Trophoblast cell (in vitro differentiated cells and primary cell): ENCODE data around the gene PRR23E.
A peak's percentile ranks its signal among the peaks of the same experiment; 100 is the strongest.

ENCODE experiments used
- DNase-seq, 2 donors: peaks; one replicate each; pipeline ENCODE4 v3.0.0-alpha.2; 2016
- H2AFZ ChIP-seq: 2 replicates; pipeline ENCODE4 v1.6.1; 2013; ENCODE audit warnings: low read length, moderate library complexity, mild to moderate bottlenecking; ENCODE audit not compliant: insufficient read depth, poor library complexity
- H2AK5ac ChIP-seq: 2 replicates; pipeline ENCODE4 v1.6.1; 2013; ENCODE audit warnings: mild to moderate bottlenecking, low read length
- H2BK120ac ChIP-seq: 2 replicates; pipeline ENCODE4 v1.6.1; 2013; ENCODE audit warnings: low read length, mild to moderate bottlenecking, moderate library complexity; ENCODE audit not compliant: insufficient read depth, poor library complexity
- H2BK12ac ChIP-seq: 2 replicates; pipeline ENCODE4 v1.6.1; 2013; ENCODE audit warnings: mild to moderate bottlenecking, low read length, moderate library complexity
- H2BK5ac ChIP-seq: 2 replicates; pipeline ENCODE4 v1.6.1; 2013; ENCODE audit warnings: low read length, low read depth, moderate library complexity, mild to moderate bottlenecking; ENCODE audit not compliant: poor library complexity
- H3K14ac ChIP-seq: 2 replicates; pipeline ENCODE4 v1.6.1; 2013; ENCODE audit warnings: mild to moderate bottlenecking, low read length
- H3K18ac ChIP-seq: 2 replicates; pipeline ENCODE4 v1.6.1; 2013; ENCODE audit warnings: mild to moderate bottlenecking, low read length
- H3K23ac ChIP-seq: 2 replicates; pipeline ENCODE4 v1.6.1; 2013; ENCODE audit warnings: low read length
- H3K27ac ChIP-seq: 2 replicates; pipeline ENCODE4 v1.5.1; 2013; ENCODE audit warnings: low read depth, mild to moderate bottlenecking, inconsistent platforms, low read length, moderate library complexity
- H3K27me3 ChIP-seq: 2 replicates; pipeline ENCODE4 v1.6.1; 2013; ENCODE audit warnings: inconsistent platforms, mild to moderate bottlenecking, low read length, moderate library complexity; ENCODE audit not compliant: insufficient read depth
- H3K36me3 ChIP-seq, 2 experiments: 1 replicate in 1 of 2; 2 replicates in 1 of 2; pipeline ENCODE4 v1.6.1; 2013; ENCODE audit warnings: low read length in 2 of 2, mild to moderate bottlenecking in 2 of 2, moderate library complexity in 1 of 2; ENCODE audit not compliant: insufficient read depth in 2 of 2, control insufficient read depth in 1 of 2
- H3K4ac ChIP-seq: 2 replicates; pipeline ENCODE4 v1.6.1; 2013; ENCODE audit warnings: low read depth, mild to moderate bottlenecking, low read length, moderate library complexity
- H3K4me1 ChIP-seq, 2 experiments: 1 replicate in 1 of 2; 2 replicates in 1 of 2; pipeline ENCODE4 v1.6.1; 2013; ENCODE audit warnings: low read length in 2 of 2, mild to moderate bottlenecking in 2 of 2, moderate library complexity in 1 of 2; ENCODE audit not compliant: insufficient read depth in 2 of 2, control insufficient read depth in 1 of 2
- H3K4me2 ChIP-seq: 2 replicates; pipeline ENCODE4 v1.6.1; 2013; ENCODE audit warnings: inconsistent platforms, mild to moderate bottlenecking, low read length, moderate library complexity
- H3K4me3 ChIP-seq: 2 replicates; pipeline ENCODE4 v1.5.1; 2013; ENCODE audit warnings: mild to moderate bottlenecking, low read depth, low read length, inconsistent platforms
- H3K79me1 ChIP-seq: one replicate; pipeline ENCODE4 v1.6.1; 2013; ENCODE audit warnings: low read length
- H3K79me2 ChIP-seq: 2 replicates; pipeline ENCODE4 v1.6.1; 2013; ENCODE audit warnings: low read length, mild to moderate bottlenecking; ENCODE audit not compliant: control insufficient read depth, insufficient read depth, poor library complexity
- H3K9ac ChIP-seq: 2 replicates; pipeline ENCODE4 v1.6.1; 2013; ENCODE audit warnings: mild to moderate bottlenecking, low read length
- H3K9me3 ChIP-seq: 2 replicates; pipeline ENCODE4 v1.6.1; 2013; ENCODE audit warnings: low read depth, mild to moderate bottlenecking, control low read depth, inconsistent platforms, low read length; ENCODE audit not compliant: insufficient read depth
- H4K12ac ChIP-seq: 2 replicates; pipeline ENCODE4 v1.6.1; 2013; ENCODE audit warnings: low read depth, mild to moderate bottlenecking, low read length, moderate library complexity
- H4K8ac ChIP-seq: 2 replicates; pipeline ENCODE4 v1.6.1; 2013; ENCODE audit warnings: low read depth, mild to moderate bottlenecking, low read length, moderate library complexity
- H4K91ac ChIP-seq: one replicate; pipeline ENCODE4 v1.6.1; 2013; ENCODE audit warnings: low read depth, mild to moderate bottlenecking, low read length, moderate library complexity
- WGBS: extraction: QIAGEN DNeasy Blood & Tissue Kit; methylation state at CpG from one replicate; pipeline ENCODE4 v1.1.7; 2013; ENCODE audit warnings: missing lambda C conversion rate; ENCODE audit not compliant: insufficient read length, insufficient coverage; ENCODE audit errors: extremely low coverage; 5-methylcytosine and 5-hydroxymethylcytosine counted together

PRR23E gene

DNA sequence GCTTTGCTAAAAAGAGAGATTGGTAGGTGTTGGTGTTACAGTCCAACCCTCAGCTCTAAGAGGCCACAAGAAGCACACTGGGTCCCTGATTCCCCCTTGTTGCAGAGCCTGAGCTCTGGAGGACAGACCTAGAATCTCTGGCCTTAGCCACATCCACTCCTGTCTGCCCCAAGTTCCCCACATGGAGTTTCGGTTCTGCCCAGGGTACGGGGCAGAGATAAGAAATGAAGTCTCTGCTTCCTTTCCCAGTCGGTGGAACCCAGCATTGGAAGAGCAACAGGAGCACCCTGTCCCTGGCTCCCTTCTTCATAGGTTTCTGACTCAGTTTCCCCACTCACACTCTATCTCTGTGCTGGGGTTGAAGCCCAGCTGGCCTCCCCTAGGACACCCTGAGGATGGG is 13.2 kb downstream of the PRR23E start:
- no peaks in the 10 kb centered on the region for H3K27me3 ChIP-seq
- H3K4me3 ChIP-seq, result no peak overlapping the region
- no peak overlapping the region for H3K23ac ChIP-seq
- no peak overlapping the region for H4K91ac ChIP-seq
- H4K8ac ChIP-seq, result no peak overlapping the region
- no peaks in the 10 kb centered on the region for H3K9me3 ChIP-seq
- no peak overlapping the region for H2BK120ac ChIP-seq
- no peaks in the 10 kb centered on the region for H3K79me1 ChIP-seq
- no peak overlapping the region for H2AK5ac ChIP-seq
- H3K4me1 ChIP-seq, result no peaks in the 10 kb centered on the region
- H3K36me3 ChIP-seq, result no peaks in the 10 kb centered on the region
- H3K4me2 ChIP-seq, result no peak overlapping the region
- H2AFZ ChIP-seq, result no peak overlapping the region
- no peak overlapping the region for H3K18ac ChIP-seq
- H3K14ac ChIP-seq, result no peak overlapping the region
- H3K79me2 ChIP-seq, result no peaks in the 10 kb centered on the region
- no peak overlapping the region for H4K12ac ChIP-seq
- no peak for DNase-seq
- H2BK12ac ChIP-seq, result no peak overlapping the region
- no CpG with 5 or more reads among the region's 3 CpGs for WGBS
- no peak overlapping the region for H3K4ac ChIP-seq
- no peak overlapping the region for H2BK5ac ChIP-seq
- no peak overlapping the region for H3K9ac ChIP-seq
- H3K27ac ChIP-seq, result no peak overlapping the region

DNA sequence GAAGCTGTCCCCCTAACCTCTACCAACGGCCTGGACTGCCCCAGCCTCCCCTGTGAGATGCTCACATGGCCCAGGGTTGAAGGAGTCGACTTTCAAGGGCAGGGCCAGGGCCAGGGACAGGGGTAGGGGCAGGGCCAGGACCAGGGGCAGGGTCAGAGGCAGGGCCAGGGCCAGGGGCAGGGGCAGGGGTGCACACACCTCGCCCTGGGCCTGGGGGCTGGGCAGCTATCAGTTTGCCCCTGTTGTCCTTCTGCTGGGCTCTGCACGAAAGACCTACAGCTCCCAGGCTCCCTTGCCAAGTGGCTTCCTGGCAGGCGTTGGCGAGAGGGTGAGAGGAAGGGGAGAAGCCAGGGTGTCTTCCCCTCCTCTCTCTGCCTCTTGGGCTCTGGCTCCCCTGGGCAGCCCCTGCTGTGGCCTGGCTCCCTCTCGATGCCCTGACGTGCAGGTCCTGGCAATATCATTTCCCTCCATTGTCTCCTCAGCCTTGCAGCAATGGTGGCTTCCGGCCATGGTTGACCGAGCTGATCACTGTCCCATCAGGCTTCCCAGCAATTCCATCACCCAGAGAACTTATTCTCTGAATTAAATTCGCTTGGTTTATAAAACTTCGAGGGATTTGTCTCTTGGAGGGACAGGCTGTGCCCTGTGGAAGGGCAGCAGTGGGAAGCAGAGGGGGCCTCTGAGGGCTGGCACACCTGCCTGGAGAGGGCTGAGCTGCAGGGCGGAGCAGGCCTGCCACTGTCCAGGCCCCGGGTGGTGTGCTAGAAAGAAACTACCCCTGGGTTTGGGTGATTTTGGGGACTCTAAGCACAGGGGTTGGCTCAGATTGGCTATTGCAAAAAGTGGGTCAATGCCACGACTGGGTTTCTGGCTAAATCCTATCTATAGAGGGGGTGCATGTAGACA is 13.9 kb downstream of the PRR23E start:
- Histone ChIP-seq H3K14ac (no peak overlapping the region), H3K4me2 (no peak overlapping the region), H3K9ac (no peak overlapping the region), H3K4ac (no peak overlapping the region), H2AFZ (no peak overlapping the region), H2AK5ac (no peak overlapping the region), H3K36me3 (no peaks in the 10 kb centered on the region), H3K27me3 (no peaks in the 10 kb centered on the region), H3K9me3 (no peaks in the 10 kb centered on the region), H3K18ac (no peak overlapping the region), H2BK12ac (no peak overlapping the region), H3K79me2 (no peaks in the 10 kb centered on the region), H3K4me1 (no peaks in the 10 kb centered on the region), H4K8ac (no peak overlapping the region), H4K91ac (no peak overlapping the region), H2BK5ac (no peak overlapping the region), H3K79me1 (no peaks in the 10 kb centered on the region), H4K12ac (no peak overlapping the region), H3K27ac (no peak overlapping the region), H3K23ac (no peak overlapping the region), H2BK120ac (no peak overlapping the region), H3K4me3 (no peak overlapping the region)
- WGBS, result no CpG with 5 or more reads among the region's 15 CpGs
- no peak for DNase-seq

DNA sequence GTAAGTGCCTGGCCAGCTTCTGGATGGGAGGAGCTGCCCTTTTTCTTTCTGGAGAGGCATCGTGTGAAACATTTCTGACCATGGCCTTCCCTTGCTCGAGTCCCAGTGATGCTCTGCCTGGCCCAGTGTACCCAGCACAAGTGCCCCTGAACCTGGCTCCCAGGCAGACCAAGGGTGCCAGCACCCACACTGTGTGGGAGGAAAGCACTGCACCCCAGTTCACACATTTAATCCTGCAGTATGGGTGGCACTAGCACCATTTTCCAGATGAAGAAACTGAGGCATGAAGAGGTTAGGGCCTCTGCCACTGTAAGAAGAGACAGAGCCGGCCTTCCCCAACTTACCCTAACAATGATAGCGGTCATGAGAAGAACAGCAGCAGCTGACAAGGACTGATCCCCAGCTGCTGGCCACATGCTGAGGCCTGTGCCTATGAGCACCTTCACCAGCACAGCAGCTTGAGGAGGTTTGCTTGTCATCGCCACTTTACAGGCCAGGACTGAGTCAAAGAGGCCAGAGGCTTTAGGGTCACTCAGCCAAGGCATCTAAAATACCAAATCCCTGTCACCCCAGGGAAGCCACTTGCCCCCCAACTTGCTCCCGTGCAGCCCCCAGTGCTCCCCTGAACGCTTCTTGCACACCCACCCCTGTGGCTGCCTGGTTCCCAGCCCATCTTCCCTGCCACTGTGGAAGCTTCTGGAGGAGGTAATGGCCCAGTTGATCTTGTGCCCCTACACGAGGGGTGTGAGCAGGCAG is 15.0 kb downstream of the PRR23E start:
- Histone ChIP-seq H2BK120ac (no peak overlapping the region), H3K79me1 (no peaks in the 10 kb centered on the region), H4K91ac (no peak overlapping the region), H3K18ac (no peak overlapping the region), H3K9ac (no peak overlapping the region), H2AFZ (no peak overlapping the region), H2BK12ac (no peak overlapping the region), H4K8ac (no peak overlapping the region), H3K4me2 (no peak overlapping the region), H3K79me2 (no peaks in the 10 kb centered on the region), H3K9me3 (no peaks in the 10 kb centered on the region), H2AK5ac (no peak overlapping the region), H3K36me3 (no peaks in the 10 kb centered on the region), H3K4ac (no peak overlapping the region), H3K4me1 (no peaks in the 10 kb centered on the region), H4K12ac (no peak overlapping the region), H3K27me3 (no peaks in the 10 kb centered on the region), H2BK5ac (no peak overlapping the region), H3K14ac (no peak overlapping the region), H3K23ac (no peak overlapping the region), H3K27ac (no peak overlapping the region), H3K4me3 (no peak overlapping the region)
- no peak for DNase-seq
- no CpG with 5 or more reads among the region's 8 CpGs for WGBS

DNA sequence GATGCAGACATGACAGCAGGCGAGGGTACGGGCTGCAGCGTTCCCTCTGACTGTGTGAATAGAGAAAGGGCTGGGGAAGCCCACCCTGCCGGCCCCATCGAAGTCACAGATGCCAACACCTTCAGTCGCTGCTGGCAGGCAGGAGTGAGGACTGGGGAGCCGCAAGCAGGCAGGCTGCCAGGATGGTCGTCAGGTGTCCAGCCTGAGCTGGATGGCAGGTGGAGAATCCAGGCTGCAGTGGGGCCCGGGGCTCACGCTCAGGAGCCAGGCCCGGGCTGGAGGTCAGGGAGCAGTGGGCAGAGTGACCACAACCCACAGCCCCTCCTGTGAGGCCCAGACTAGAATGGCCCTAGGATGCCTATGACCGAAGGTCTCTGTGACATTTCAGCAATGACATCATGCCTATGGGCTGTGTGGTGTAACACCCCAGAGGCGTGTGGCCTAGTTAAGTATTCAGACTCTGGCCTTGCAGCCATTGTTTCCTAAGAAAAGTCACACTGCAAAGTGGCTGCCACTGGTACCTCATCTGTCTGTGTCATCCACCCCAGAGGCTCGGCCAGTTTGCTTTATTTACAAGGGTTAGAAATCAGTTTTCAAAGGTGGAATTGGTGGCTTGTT is 15.7 kb downstream of the PRR23E start:
- Histone ChIP-seq H3K79me1 (no peaks in the 10 kb centered on the region), H4K91ac (no peak overlapping the region), H3K4me3 (no peak overlapping the region), H3K4me1 (no peaks in the 10 kb centered on the region), H3K18ac (no peak overlapping the region), H3K36me3 (no peaks in the 10 kb centered on the region), H2BK12ac (no peak overlapping the region), H2BK120ac (no peak overlapping the region), H2AFZ (no peak overlapping the region), H3K14ac (no peak overlapping the region), H3K79me2 (no peaks in the 10 kb centered on the region), H2AK5ac (no peak overlapping the region), H3K9me3 (no peaks in the 10 kb centered on the region), H3K27me3 (no peaks in the 10 kb centered on the region), H3K27ac (no peak overlapping the region), H3K9ac (no peak overlapping the region), H4K8ac (no peak overlapping the region), H3K23ac (no peak overlapping the region), H3K4me2 (no peak overlapping the region), H3K4ac (no peak overlapping the region), H2BK5ac (no peak overlapping the region), H4K12ac (no peak overlapping the region)
- WGBS, result no CpG with 5 or more reads among the region's 14 CpGs
- peak in 1 of 2 donors; percentile 3 for DNase-seq
